Measurements from ENCODE around the gene TGM3.

TGM3 gene

DNA sequence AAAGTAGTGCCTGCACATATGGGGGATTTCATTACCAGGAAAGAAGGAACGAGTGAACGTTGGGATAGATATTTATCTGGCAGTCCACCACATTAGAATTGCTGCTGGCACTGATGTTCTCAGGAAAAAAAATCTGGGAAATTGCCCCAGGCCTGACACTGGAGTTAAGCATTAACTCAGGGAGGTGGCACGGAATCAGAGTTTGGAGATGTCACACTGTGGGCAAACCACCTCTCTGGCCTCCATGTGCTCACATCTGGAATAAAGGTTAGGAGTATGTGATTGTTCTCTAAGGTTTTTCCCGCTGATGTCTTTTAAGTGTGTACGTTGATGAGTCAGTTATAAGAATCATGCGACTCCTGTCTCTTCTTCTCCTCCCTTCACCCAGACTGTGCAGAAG is 7.9 kb downstream of the TGM3 start:
- Mint-ChIP-seq H3K27ac (no peak overlapping the region), H3K27me3 (peaks cover 55 to 67% of the 10 kb centered on the region in 2 donors), H3K36me3 (ENCODE audit: insufficient read depth) (no peaks in the 10 kb centered on the region), H3K4me3 (no peak overlapping the region), H3K9me3 (no peaks in the 10 kb centered on the region), H3K4me1 (ENCODE audit: low read depth in 2 of 2) (no peaks in the 10 kb centered on the region)
- no peak for ATAC-seq (replicated peaks)
- no peak for DNase-seq

DNA sequence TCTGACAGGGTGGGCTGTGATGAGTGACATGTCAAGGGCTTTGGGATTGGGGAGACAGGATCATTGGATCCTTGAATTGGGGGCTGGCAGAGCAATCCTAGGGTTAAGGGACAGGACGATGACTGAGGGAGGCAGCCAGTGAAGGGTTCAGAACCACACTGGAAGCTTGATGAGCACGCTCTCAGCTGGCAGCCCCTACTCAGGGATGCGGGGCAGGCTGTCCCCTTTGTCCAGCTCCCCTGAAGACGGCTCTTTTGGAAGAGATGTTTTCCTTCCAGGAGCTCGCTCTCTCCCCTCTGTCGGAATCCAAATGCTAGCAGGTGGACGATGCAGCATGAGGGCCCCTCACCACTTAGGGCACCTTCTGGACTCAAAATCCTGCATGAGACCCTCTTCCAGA is 8.4 kb downstream of the TGM3 start:
- no peak overlapping the region for H3K27ac Mint-ChIP-seq
- no peak overlapping the region for H3K4me3 Mint-ChIP-seq
- peaks cover 50 to 62% of the 10 kb centered on the region in 2 donors for H3K27me3 Mint-ChIP-seq
- no peaks in the 10 kb centered on the region for H3K9me3 Mint-ChIP-seq
- H3K4me1 Mint-ChIP-seq (ENCODE audit: low read depth in 2 of 2): no peaks in the 10 kb centered on the region
- no peak for DNase-seq
- no peak for ATAC-seq (replicated peaks)
- H3K36me3 Mint-ChIP-seq (ENCODE audit: insufficient read depth): no peaks in the 10 kb centered on the region

DNA sequence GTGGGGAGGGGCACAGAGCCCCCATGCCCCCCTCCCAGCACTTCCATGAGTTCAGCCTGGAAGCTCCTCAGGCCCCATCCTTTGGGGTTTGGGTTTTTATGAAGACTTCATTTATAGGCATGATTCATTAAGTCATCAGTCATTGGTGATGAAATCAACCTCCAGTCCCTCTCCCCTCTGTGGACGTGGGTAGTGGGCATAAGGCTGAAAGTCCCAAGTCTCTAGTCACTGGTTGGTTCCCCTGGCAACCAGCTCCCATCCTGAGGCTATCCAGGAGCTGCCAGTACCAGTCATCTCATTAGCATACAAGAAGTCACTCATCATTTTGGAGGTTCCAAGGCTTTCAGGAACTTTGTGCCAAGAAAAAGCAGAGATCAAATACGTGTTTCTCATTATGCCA is 9.2 kb downstream of the TGM3 start:
- no peak overlapping the region for H3K4me3 Mint-ChIP-seq
- H3K27ac Mint-ChIP-seq: no peak overlapping the region
- H3K4me1 Mint-ChIP-seq (ENCODE audit: low read depth in 2 of 2): no peaks in the 10 kb centered on the region
- no peaks in the 10 kb centered on the region for H3K9me3 Mint-ChIP-seq
- DNase-seq (no peak), ATAC-seq (replicated peaks) (no peak)
- H3K27me3 Mint-ChIP-seq: peaks cover 42 to 56% of the 10 kb centered on the region in 2 donors
- H3K36me3 Mint-ChIP-seq (ENCODE audit: insufficient read depth): no peaks in the 10 kb centered on the region

DNA sequence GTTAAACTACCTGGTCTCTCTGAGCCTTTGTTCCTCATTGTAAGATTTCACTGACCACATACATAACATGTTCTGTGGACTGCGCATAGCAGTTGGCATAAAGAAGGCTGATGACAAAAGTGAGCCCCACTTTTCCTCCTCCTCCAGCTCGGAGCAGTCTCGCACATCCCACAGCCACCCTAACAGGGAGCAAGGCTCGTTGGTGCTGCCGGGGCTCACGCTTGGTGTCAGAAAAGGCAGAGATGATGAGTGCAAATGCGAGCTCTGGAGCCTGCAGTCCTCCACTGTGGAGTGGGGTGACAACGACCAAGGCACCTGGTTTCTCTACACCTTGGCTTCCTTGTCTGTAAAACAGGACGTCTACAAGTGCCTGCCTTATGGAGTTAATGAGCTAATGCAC is 9.7 kb downstream of the TGM3 start:
- no peak for ATAC-seq (replicated peaks)
- H3K27ac Mint-ChIP-seq: no peak overlapping the region
- H3K4me3 Mint-ChIP-seq: no peak overlapping the region
- no peaks in the 10 kb centered on the region for H3K36me3 Mint-ChIP-seq (ENCODE audit: insufficient read depth)
- H3K9me3 Mint-ChIP-seq: no peaks in the 10 kb centered on the region
- H3K27me3 Mint-ChIP-seq: peaks cover 37 to 57% of the 10 kb centered on the region in 2 donors
- no peak for DNase-seq
- H3K4me1 Mint-ChIP-seq (ENCODE audit: low read depth in 2 of 2): no peaks in the 10 kb centered on the region

DNA sequence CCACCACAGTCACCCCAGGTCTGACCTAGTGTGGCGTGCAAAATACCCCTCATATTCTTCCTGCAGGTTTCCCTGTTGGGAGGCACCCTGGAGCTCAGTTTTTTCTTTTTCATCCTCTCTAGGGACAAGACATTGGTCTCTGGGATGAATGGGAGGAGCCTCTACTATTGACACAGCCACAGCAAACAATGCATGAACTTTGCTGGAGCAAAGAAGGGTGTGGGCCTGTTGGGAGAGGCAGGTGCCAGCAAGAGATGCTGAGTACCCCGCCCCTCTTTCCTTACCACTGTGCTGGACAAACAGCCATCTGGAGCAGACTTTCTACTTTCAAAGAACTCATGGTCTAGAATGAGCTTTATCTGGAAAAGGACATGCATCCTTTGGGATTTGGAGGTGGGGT is 10.1 kb downstream of the TGM3 start:
- H3K27me3 Mint-ChIP-seq: peaks cover 32 to 57% of the 10 kb centered on the region in 2 donors
- no peak for ATAC-seq (replicated peaks)
- H3K27ac Mint-ChIP-seq: no peak overlapping the region

DNA sequence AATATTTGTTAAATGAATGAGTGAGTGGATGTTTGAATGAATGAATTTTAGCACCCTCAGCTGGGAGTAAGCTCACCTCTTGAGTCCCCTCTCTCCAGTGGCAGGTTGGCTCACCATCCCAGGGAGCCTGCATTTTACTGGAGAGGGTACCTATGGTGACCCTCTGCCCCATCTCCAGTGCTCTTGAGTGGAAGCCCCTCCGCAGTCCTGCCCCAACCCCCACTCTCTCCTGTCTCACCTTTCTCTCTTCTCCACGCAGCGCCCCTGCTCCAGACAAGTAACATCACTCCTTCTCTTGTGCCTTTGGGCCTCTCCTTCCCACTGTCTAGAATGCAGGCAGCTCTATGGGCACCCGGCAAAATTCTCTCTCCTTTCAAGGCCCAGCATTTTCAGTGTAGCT is 11.3 kb downstream of the TGM3 start:
- Mint-ChIP-seq H3K27me3 (peaks cover 34 to 62% of the 10 kb centered on the region in 2 donors), H3K4me1 (ENCODE audit: low read depth in 2 of 2) (no peaks in the 10 kb centered on the region), H3K9me3 (no peaks in the 10 kb centered on the region), H3K4me3 (no peak overlapping the region), H3K27ac (no peak overlapping the region), H3K36me3 (ENCODE audit: insufficient read depth) (no peaks in the 10 kb centered on the region)
- no peak for ATAC-seq (replicated peaks)
- no peak for DNase-seq

More for the DNA sequence above, 10.1 kb downstream of the TGM3 start:
- Mint-ChIP-seq H3K9me3 (no peaks in the 10 kb centered on the region), H3K36me3 (ENCODE audit: insufficient read depth) (no peaks in the 10 kb centered on the region), H3K4me1 (ENCODE audit: low read depth in 2 of 2) (no peaks in the 10 kb centered on the region), H3K4me3 (no peak overlapping the region)
- no peak for DNase-seq

DNA sequence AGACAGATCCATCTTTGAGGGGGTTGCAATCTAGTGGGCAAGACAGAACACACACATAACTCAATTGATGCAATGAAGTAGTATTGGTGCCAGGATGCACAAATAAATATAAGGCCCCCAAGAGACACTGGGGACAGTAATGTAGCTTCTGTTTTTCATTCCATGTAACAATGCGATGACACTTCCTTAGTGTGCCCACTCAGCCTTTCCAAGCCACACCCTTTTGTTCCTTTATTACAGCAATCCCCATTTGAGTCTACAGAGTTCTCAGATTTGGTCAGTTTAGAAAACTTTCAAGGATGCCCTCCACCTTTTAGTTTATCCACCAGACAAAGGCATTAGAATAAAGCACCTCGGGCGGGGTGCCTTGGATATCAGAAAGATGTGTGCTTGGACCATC is 15.5 kb downstream of the TGM3 start:
- Mint-ChIP-seq H3K36me3 (ENCODE audit: insufficient read depth) (no peaks in the 10 kb centered on the region), H3K4me3 (no peak overlapping the region), H3K4me1 (ENCODE audit: low read depth in 2 of 2) (no peaks in the 10 kb centered on the region), H3K27ac (no peak overlapping the region), H3K27me3 (peaks cover 21 to 36% of the 10 kb centered on the region in 2 donors), H3K9me3 (no peaks in the 10 kb centered on the region)
- ATAC-seq (replicated peaks): no peak
- DNase-seq: no peak

DNA sequence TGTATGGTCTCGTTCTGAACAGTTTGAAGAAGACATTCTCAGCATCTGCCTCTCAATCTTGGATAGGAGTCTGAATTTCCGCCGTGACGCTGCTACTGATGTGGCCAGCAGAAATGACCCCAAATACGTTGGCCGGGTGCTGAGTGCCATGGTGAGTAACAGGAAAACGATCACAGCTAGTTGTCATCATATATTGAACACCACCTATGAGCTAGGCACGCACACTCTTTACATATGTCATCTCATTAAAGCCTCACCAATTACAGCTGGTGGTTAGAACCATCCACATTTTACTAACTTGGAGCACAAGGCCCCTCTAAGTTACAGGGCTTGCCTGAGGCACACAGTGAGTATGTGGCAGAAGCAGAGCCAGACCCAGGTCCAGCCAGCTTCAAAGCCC is 17.1 kb downstream of the TGM3 start:
- no peaks in the 10 kb centered on the region for H3K4me1 Mint-ChIP-seq (ENCODE audit: low read depth in 2 of 2)

GRCh38 chr20:2313316-2313715 is 17.5 kb downstream of the TGM3 start:
- Mint-ChIP-seq H3K27ac (no peak overlapping the region), H3K27me3 (peaks cover 13 to 36% of the 10 kb centered on the region in 2 donors), H3K4me1 (ENCODE audit: low read depth in 2 of 2) (no peaks in the 10 kb centered on the region), H3K9me3 (no peaks in the 10 kb centered on the region), H3K36me3 (ENCODE audit: insufficient read depth) (no peaks in the 10 kb centered on the region), H3K4me3 (no peak overlapping the region)
- ATAC-seq (replicated peaks) (no peak), DNase-seq (no peak)

More for the DNA sequence above, 17.1 kb downstream of the TGM3 start:
- no peak for ATAC-seq (replicated peaks)
- H3K9me3 Mint-ChIP-seq: no peaks in the 10 kb centered on the region
- no peak overlapping the region for H3K27ac Mint-ChIP-seq
- H3K36me3 Mint-ChIP-seq (ENCODE audit: insufficient read depth): no peaks in the 10 kb centered on the region
- H3K27me3 Mint-ChIP-seq: peaks cover 13 to 36% of the 10 kb centered on the region in 2 donors
- H3K4me3 Mint-ChIP-seq: no peak overlapping the region
- no peak for DNase-seq

DNA sequence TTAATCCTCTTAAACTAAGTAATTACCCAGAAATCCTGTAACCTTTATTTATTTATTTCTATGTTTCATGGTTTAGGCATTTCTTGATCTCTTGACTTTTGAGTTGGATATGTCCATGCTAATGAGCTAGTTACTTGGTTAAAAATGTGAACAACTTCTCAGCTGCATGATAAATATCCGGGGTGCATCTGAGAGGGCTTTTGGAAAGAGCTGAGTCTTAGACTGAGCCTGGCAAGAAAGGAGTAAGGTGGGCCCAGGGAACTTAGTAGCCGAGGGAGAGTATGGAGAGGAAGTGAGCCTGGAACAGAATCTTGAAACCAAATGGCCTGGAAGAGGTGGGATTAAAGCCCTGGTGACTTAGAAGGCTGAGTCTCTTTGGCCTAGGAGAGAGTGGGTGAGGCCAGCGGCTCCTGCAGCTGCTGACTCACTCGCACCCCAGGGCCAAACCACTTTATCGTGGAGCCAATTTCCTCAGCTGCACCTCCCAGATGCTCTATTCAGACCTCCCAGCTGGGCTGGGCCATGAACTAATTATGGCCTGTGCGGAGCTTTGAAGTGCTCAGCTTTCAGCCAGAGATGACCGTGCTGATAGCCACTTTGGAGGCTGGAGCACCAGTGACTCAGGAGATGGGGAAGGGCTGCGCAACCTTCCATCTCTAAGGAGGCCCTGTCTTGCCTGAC is 19.1 kb downstream of the TGM3 start:
- Mint-ChIP-seq H3K27me3 (peaks cover 19 to 36% of the 10 kb centered on the region in 2 donors), H3K9me3 (no peaks in the 10 kb centered on the region), H3K36me3 (ENCODE audit: insufficient read depth) (no peaks in the 10 kb centered on the region), H3K4me1 (ENCODE audit: low read depth in 2 of 2) (no peaks in the 10 kb centered on the region), H3K4me3 (no peak overlapping the region), H3K27ac (no peak overlapping the region)
- ATAC-seq (replicated peaks) (no peak), DNase-seq (no peak)

DNA sequence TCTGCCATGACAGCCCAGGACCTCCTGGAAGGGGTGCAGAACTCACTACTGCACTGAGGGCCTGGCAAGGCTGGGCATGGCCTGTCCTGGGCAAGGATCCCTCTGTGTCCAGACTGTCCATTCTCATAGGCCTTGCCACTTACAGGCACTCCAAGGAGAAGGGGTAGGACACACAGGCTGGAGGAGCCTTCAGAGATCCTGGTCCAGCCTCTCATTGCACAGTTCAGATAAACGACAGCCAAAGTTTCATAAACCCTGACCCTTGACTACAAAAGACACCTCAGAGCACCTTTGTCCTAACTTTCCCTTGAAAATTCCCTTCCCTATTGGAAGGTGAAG is 19.6 kb downstream of the TGM3 start:
- H3K27ac Mint-ChIP-seq: no peak overlapping the region
- H3K9me3 Mint-ChIP-seq: no peaks in the 10 kb centered on the region
- H3K4me1 Mint-ChIP-seq (ENCODE audit: low read depth in 2 of 2): no peaks in the 10 kb centered on the region
- DNase-seq (no peak), ATAC-seq (replicated peaks) (no peak)
- no peak overlapping the region for H3K4me3 Mint-ChIP-seq
- H3K36me3 Mint-ChIP-seq (ENCODE audit: insufficient read depth): no peaks in the 10 kb centered on the region
- H3K27me3 Mint-ChIP-seq: peaks cover 19 to 36% of the 10 kb centered on the region in 2 donors

- H3K27me3 Mint-ChIP-seq: peaks cover 13 to 20% of the 10 kb centered on the region in 2 donors
- H3K36me3 Mint-ChIP-seq (ENCODE audit: insufficient read depth): no peaks in the 10 kb centered on the region
- H3K27ac Mint-ChIP-seq: no peak overlapping the region
- ATAC-seq (replicated peaks) (no peak), DNase-seq (no peak)
- H3K9me3 Mint-ChIP-seq: no peaks in the 10 kb centered on the region
- H3K4me1 Mint-ChIP-seq (ENCODE audit: low read depth in 2 of 2): no peaks in the 10 kb centered on the region
- no peak overlapping the region for H3K4me3 Mint-ChIP-seq
Observed at GRCh38 chr20:2316847-2317495, 21.2 kb downstream of the TGM3 start.

- peaks cover 32 to 40% of the 10 kb centered on the region in 2 donors for H3K27me3 Mint-ChIP-seq
- no peak for DNase-seq
- H3K36me3 Mint-ChIP-seq (ENCODE audit: insufficient read depth): no peaks in the 10 kb centered on the region
- no peak overlapping the region for H3K27ac Mint-ChIP-seq
- no peaks in the 10 kb centered on the region for H3K9me3 Mint-ChIP-seq
- H3K4me1 Mint-ChIP-seq (ENCODE audit: low read depth in 2 of 2): no peaks in the 10 kb centered on the region
- H3K4me3 Mint-ChIP-seq: no peak overlapping the region
- no peak for ATAC-seq (replicated peaks)
Observed at GRCh38 chr20:2320813-2321658, 25.2 kb downstream of the TGM3 start.

DNA sequence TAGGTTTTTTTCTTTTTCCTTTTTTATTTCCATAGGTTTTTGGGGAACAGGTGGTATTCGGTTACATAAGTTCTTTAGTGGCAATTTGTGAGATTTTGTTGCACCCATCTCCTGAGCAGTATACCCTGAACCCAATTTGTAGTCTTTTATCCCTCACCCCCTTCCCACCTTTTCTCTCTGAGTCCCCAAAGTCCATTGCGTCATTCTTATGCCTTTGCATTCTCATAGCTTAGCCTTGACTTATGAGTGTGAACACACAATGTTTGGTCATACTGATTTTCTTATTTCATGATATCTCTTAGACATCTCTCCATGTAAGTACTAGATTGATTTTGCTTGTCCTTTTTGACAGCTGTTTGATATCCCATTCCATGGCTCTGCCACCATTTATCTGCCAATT is 27.2 kb downstream of the TGM3 start:
- peaks cover 2% of the 10 kb centered on the region for H3K36me3 Mint-ChIP-seq (ENCODE audit: insufficient read depth)
- no peak for ATAC-seq (replicated peaks)
- H3K27ac Mint-ChIP-seq: no peak overlapping the region
- no peak for DNase-seq
- no peak overlapping the region for H3K4me3 Mint-ChIP-seq
- H3K9me3 Mint-ChIP-seq: no peaks in the 10 kb centered on the region
- peaks cover 49 to 50% of the 10 kb centered on the region in 2 donors for H3K27me3 Mint-ChIP-seq
- H3K4me1 Mint-ChIP-seq (ENCODE audit: low read depth in 2 of 2): no peaks in the 10 kb centered on the region
